ENCODE measurements around the gene OGG1.

OGG1 gene

DNA sequence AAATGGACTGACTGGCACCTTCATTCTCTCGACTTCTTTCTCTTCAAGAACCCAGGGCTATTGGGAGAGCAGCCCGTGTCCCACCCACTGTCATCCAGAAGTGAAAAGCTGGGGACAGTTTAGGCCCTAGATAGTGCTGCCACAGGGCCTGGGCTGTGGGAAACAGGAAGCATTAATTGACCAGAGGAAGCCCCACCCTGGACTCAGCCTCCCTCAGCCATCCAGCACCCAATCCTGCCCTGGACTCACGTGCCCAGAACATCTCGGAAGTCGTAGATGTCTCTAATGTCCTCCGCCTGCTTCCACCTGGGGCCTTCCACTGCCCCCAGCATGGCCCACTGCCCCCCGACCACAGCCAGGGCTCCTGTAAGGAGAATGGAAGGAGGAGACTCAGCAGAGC, 17.7 kb downstream of the OGG1 start:
- ChIA-PET CTCF (interaction anchor here (0.7 kb wide), 1 partner anchor 1039 kb away, joined by 3 read pairs; no protein-coding TSS in a partner anchor), POLR2A (no interaction called here)
- no peak for TF ChIP-seq ZNF658 (tag by site-specific recombination; IDR thresholded peaks at IDR 0.05)
- peak; percentile 36 for TF ChIP-seq ZBTB20 (tag by site-specific recombination; IDR thresholded peaks at IDR 0.05)
- Histone ChIP-seq H3K36me3 (ENCODE audit: control insufficient read depth in 2 of 2, insufficient read depth in 1 of 2, low read length in 2 of 2) (peaks cover 5 to 35% of the 10 kb centered on the region in 2 experiments; a peak in 2 of 3 replicates), H3K4me1 (ENCODE audit: control insufficient read depth, insufficient read depth, low read length) (peaks cover 9% of the 10 kb centered on the region), H3K4me3 (ENCODE audit: low read depth, low read length) (no peak overlapping the region), H3K9me3 (ENCODE audit: control insufficient read depth, insufficient read depth, low read depth, low read length) (no peaks in the 10 kb centered on the region), H3K27ac (ENCODE audit: extremely low read depth, low read depth, low read length) (no peak overlapping the region)

DNA sequence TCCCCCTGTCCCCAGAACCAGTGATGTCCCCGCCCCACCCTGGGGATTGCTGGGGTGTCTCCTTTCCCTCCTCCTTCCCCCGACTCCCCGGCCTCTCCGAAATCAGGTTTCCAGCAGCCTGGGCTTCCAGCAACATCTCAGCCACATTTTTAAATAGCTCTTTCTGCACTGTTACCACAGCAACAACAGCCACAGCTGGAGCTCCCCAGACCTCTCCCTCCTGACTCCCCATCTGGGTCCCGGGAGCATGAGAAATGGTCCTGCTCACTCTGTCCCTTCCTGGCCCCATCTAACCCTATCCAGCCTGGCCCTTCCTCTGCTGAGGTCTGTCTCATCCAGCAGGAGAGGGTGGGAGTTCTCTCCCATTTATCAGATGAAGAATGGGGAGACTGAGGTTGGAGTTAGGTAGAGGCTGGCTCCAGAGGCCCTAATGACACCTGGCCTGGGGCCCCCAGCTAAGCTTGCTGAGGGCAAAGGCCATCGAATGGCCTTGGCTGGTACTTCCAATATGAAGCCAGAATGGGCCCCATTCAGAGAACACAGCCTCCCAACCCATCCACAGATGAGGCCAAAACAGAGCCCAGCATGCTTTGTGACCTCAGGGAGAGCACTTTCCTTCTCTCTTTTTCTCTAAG, 18.5 kb downstream of the OGG1 start:
- Histone ChIP-seq H3K27ac (ENCODE audit: extremely low read depth, low read depth, low read length) (peak overlapping the region; percentile 76; the same call in 1 of the 2 replicates), H3K9me3 (ENCODE audit: control insufficient read depth, insufficient read depth, low read depth, low read length) (no peaks in the 10 kb centered on the region), H3K4me3 (ENCODE audit: low read depth, low read length) (no peak overlapping the region), H3K4me1 (ENCODE audit: control insufficient read depth, insufficient read depth, low read length) (peaks cover 9% of the 10 kb centered on the region), H3K36me3 (ENCODE audit: control insufficient read depth in 2 of 2, insufficient read depth in 1 of 2, low read length in 2 of 2) (peaks cover under 1 to 28% of the 10 kb centered on the region in 2 experiments; a peak in 1 of 3 replicates)
- TF ChIP-seq ZNF585B (tag by site-specific recombination; IDR thresholded peaks at IDR 0.05) (no peak), ZNF10 (tag by site-specific recombination; IDR thresholded peaks at IDR 0.05) (0 out of 2 replicates have a peak, but pooled peaks have one; percentile 19)
- POLR2A ChIA-PET = interaction anchor here (0.6 to 2.6 kb wide), 2 partner anchors 19 to 20 kb away, joined by 3 to 18 read pairs; partner anchors contain the start of gene OGG1
- CTCF ChIA-PET = interaction anchor here (0.6 to 0.7 kb wide), 3 partner anchors 13 to 164 kb away, joined by 3 to 5 read pairs (median 3); no protein-coding TSS in a partner anchor

DNA sequence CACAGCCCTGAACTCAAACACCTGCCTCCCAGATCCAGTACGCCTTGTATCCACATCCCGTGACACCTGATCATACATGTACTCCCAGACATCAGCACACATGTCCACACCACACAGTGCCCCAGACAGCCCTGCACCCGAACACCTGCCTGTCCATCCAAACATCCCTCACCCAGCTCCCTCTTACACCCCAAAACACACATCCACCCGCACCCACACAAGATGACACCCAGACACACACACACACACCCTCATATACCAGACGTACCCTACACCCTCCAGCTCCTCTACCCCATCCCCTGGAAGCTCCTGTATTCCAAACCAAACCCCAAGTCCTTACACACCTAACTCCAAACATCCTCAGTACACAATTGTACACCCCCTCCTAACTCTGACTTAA, 19.3 kb downstream of the OGG1 start:
- Histone ChIP-seq H3K9me3 (ENCODE audit: control insufficient read depth, insufficient read depth, low read depth, low read length) (no peaks in the 10 kb centered on the region), H3K4me3 (ENCODE audit: low read depth, low read length) (peak overlapping the region; percentile 67), H3K36me3 (ENCODE audit: control insufficient read depth in 2 of 2, insufficient read depth in 1 of 2, low read length in 2 of 2) (peaks cover 0 to 26% of the 10 kb centered on the region in 2 experiments; a peak in 1 of 3 replicates), H3K4me1 (ENCODE audit: control insufficient read depth, insufficient read depth, low read length) (peaks cover 9% of the 10 kb centered on the region), H3K27ac (ENCODE audit: extremely low read depth, low read depth, low read length) (peak overlapping the region; percentile 76; the same call in 1 of the 2 replicates)
- POLR2A ChIA-PET = interaction anchor here (0.6 to 2.6 kb wide), 6 partner anchors 9 to 37 kb away, joined by 3 to 18 read pairs (median 6); partner anchors contain the start of genes ARPC4, BRPF1, OGG1 and TADA3
- CTCF ChIA-PET = interaction anchor here (0.6 to 0.7 kb wide), 4 partner anchors 14 to 164 kb away, joined by 3 to 5 read pairs (median 4); no protein-coding TSS in a partner anchor
- TF ChIP-seq ZNF639 (tag by site-specific recombination; IDR thresholded peaks at IDR 0.05) = 0 out of 2 replicates have a peak, but pooled peaks have one; percentile 7
- TF ChIP-seq ZNF600 (tag by site-specific recombination; IDR thresholded peaks at IDR 0.05) = peak; percentile 95
- TF ChIP-seq HIC1 (tag by site-specific recombination; IDR thresholded peaks at IDR 0.05) = 0 out of 2 replicates have a peak, but pooled peaks have one; percentile 1
- peak; percentile 36 for TF ChIP-seq ZBTB48 (tag by site-specific recombination; IDR thresholded peaks at IDR 0.05)
- 0 out of 2 replicates have a peak, but pooled peaks have one; percentile 31 for TF ChIP-seq ZFHX2 (tag by site-specific recombination; conservative IDR thresholded peaks at IDR 0.05)
- peak; percentile 75; the same call in 1 of the 2 replicates for TF ChIP-seq ZBTB7A (tag by site-specific recombination; IDR thresholded peaks at IDR 0.05; ENCODE audit: low read depth)
- TF ChIP-seq ZNF366 (tag by site-specific recombination; conservative IDR thresholded peaks at IDR 0.05) = no peak
- TF ChIP-seq WT1 (tag by site-specific recombination; IDR thresholded peaks at IDR 0.05) = peak; percentile 33; the same call in 1 of the 2 replicates
- peak; percentile 46 for TF ChIP-seq ZNF398 (tag by site-specific recombination; IDR thresholded peaks at IDR 0.05)
- no peak for TF ChIP-seq ZNF10 (tag by site-specific recombination; IDR thresholded peaks at IDR 0.05)
- TF ChIP-seq YY2 (tag by site-specific recombination; IDR thresholded peaks at IDR 0.05) = peak; percentile 58; the same call in 1 of the 2 replicates
- TF ChIP-seq ZBTB17 (tag by site-specific recombination; IDR thresholded peaks at IDR 0.05) = peak; percentile 13; the same call in 1 of the 2 replicates
- TF ChIP-seq, protein P1, sequence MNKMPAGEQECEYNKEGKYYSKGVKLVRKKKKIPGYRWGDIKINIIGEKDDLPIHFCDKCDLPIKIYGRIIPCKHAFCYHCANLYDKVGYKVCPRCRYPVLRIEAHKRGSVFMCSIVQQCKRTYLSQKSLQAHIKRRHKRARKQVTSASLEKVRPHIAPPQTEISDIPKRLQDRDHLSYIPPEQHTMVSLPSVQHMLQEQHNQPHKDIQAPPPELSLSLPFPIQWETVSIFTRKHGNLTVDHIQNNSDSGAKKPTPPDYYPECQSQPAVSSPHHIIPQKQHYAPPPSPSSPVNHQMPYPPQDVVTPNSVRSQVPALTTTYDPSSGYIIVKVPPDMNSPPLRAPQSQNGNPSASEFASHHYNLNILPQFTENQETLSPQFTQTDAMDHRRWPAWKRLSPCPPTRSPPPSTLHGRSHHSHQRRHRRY (tag by site-specific recombination; IDR thresholded peaks at IDR 0.05) = peak; percentile 78; the same call in 1 of the 2 replicates
- no peak for TF ChIP-seq ZNF184 (tag by site-specific recombination; IDR thresholded peaks at IDR 0.05)
- TF ChIP-seq, protein P2, sequence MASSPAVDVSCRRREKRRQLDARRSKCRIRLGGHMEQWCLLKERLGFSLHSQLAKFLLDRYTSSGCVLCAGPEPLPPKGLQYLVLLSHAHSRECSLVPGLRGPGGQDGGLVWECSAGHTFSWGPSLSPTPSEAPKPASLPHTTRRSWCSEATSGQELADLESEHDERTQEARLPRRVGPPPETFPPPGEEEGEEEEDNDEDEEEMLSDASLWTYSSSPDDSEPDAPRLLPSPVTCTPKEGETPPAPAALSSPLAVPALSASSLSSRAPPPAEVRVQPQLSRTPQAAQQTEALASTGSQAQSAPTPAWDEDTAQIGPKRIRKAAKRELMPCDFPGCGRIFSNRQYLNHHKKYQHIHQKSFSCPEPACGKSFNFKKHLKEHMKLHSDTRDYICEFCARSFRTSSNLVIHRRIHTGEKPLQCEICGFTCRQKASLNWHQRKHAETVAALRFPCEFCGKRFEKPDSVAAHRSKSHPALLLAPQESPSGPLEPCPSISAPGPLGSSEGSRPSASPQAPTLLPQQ (tag by site-specific recombination; IDR thresholded peaks at IDR 0.05) = no peak
- no peak for TF ChIP-seq MEIS1 (CRISPR knock-in tag; IDR thresholded peaks at IDR 0.05; ENCODE audit: borderline replicate concordance)
- 0 out of 2 replicates have a peak, but pooled peaks have one; percentile 21 for TF ChIP-seq ZSCAN23 (tag by site-specific recombination; IDR thresholded peaks at IDR 0.05)

All from HEK293 (cell line).